Measurements from ENCODE around the gene PAPPA2. TPM values are rescaled to one million over a fixed set of nuclear protein-coding genes. Genes with fewer than 3 reads are reported as not detected.

PAPPA2 gene
- total RNA-seq, 4 donors from 2014 or later, result 0.07 to 0.97 (median 0.14) TPM

DNA sequence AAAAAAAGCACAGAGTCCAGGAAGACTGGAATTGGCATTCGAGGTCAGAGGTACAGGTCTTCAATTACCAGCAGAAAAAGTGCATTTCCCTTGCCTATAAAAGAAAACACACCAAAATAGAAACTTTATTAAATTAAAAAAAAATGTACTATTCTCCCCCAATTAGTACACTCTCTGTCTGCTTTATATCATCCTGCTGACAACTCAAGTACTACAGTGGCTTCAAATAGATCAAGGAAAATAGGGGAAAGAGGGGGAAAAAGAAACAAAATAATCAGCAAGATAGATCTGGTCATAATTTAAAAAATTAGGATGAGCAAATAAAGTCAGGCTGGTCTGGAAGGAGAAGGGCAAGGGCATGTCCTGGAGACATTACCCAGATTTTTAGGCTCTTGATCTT is 315.1 kb downstream of the PAPPA2 start:
- 22 to 42% methylated on average over 1 of the region's 1 CpG for WGBS, 2 donors
- no peak overlapping the region for H3K4me3 ChIP-seq (ENCODE audit: low read depth, poor library complexity, severe bottlenecking)
- intact Hi-C loops (cut with DNase I; ENCODE audit: low total_unique reads), result no loop called here
- no peak for TF ChIP-seq POLR2A (IDR thresholded peaks at IDR 0.05)
- TF ChIP-seq, protein P1, sequence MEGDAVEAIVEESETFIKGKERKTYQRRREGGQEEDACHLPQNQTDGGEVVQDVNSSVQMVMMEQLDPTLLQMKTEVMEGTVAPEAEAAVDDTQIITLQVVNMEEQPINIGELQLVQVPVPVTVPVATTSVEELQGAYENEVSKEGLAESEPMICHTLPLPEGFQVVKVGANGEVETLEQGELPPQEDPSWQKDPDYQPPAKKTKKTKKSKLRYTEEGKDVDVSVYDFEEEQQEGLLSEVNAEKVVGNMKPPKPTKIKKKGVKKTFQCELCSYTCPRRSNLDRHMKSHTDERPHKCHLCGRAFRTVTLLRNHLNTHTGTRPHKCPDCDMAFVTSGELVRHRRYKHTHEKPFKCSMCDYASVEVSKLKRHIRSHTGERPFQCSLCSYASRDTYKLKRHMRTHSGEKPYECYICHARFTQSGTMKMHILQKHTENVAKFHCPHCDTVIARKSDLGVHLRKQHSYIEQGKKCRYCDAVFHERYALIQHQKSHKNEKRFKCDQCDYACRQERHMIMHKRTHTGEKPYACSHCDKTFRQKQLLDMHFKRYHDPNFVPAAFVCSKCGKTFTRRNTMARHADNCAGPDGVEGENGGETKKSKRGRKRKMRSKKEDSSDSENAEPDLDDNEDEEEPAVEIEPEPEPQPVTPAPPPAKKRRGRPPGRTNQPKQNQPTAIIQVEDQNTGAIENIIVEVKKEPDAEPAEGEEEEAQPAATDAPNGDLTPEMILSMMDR (IDR thresholded peaks at IDR 0.05), result no peak
- no peak for DNase-seq (ENCODE audit: low spot score in 2 of 2)

DNA sequence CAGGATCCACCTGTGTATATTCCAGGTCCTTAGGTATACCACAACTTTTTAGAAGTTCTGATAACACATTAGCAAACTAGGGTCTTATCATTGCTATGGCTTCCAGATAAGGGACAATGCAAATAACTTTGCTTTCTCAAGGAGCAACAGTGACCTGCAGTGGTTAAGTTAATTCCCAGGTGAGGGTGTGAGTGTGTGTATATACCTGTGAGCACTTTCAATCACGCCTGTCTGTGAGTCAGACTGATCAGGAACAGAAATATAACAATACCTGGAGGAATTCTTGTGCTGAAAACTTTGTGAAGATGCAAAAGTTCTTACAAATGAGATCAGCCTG is 317.0 kb downstream of the PAPPA2 start:
- H3K4me3 ChIP-seq (ENCODE audit: low read depth, poor library complexity, severe bottlenecking), result no peak overlapping the region
- 59 to 83% methylated on average over 1 of the region's 1 CpG for WGBS, 2 donors
- no peak for TF ChIP-seq POLR2A (IDR thresholded peaks at IDR 0.05)
- TF ChIP-seq, protein P1 (IDR thresholded peaks at IDR 0.05), result no peak
- intact Hi-C loops (cut with DNase I; ENCODE audit: low total_unique reads), result no loop called here
- DNase-seq (ENCODE audit: low spot score in 2 of 2), result no peak

DNA sequence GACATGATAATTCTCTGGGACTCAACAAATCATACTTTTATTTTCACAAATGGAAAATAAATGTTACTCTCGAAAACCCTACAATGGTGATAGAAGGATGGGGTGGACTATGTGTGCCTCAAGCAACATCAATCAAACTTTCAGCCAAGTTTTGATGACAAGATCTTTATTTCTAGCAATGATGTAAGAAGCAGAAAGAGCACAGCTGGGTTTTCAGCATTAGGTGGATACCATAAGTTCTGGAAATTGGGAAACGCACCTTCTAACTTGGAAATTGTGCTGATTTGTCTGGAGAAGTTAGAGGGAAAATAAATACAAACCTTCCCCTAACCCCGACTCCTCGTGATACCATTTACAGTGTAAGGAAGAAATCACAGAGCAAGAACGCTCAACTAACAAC is 320.3 kb downstream of the PAPPA2 start:
- intact Hi-C loops (cut with DNase I; ENCODE audit: low total_unique reads), result no loop called here
- TF ChIP-seq, protein P1 (IDR thresholded peaks at IDR 0.05), result no peak
- no peak for TF ChIP-seq POLR2A (IDR thresholded peaks at IDR 0.05)
- H3K4me3 ChIP-seq (ENCODE audit: low read depth, poor library complexity, severe bottlenecking), result no peak overlapping the region
- DNase-seq (ENCODE audit: low spot score in 2 of 2), result no peak
- 67 to 75% methylated on average over 5 of the region's 5 CpGs for WGBS, 2 donors

DNA sequence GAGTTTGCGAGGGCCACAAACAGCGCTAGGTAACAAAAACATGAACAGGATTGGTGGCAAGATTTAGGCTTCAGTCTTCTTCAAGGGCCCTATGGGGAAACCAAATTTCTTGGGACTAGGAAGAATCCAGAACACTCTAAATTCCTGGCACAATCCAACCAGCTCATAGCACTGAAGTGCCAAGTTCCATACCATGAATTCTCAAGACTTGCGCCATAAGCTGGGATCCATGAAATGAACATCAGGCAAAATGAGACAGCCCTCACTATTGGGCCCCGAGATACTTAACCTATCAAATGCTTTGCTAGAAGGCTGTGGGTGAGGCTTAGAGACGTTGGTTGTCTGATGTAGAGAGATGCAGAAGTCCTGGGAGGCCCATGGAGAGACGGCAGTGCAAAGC is 322.1 kb downstream of the PAPPA2 start:
- TF ChIP-seq, protein P1 (IDR thresholded peaks at IDR 0.05), result no peak
- TF ChIP-seq POLR2A (IDR thresholded peaks at IDR 0.05), result no peak
- 83 to 93% methylated on average over 6 of the region's 6 CpGs for WGBS, 2 donors
- DNase-seq (ENCODE audit: low spot score in 2 of 2), result no peak
- H3K4me3 ChIP-seq (ENCODE audit: low read depth, poor library complexity, severe bottlenecking), result no peak overlapping the region
- intact Hi-C loops (cut with DNase I; ENCODE audit: low total_unique reads), result no loop called here

DNA sequence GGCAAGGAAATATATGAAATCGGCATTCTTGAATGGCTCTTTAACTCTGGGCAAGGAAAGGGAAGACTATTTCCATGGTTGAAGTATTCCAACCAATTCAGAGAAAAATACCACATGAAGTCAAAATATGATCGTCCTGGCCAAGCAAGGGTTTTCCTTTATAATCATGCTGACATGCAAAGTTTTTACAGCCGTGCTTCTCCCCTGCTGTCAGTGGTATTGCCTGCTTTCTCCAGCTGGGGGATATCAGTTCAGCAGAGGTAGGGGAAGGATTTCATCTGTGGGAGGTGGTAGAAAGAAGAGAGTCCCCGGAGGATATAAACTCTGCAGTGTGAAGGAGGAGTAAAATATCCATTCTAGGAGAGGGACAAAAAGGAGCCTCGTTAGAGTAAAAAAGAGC is 322.8 kb downstream of the PAPPA2 start:
- no peak for DNase-seq (ENCODE audit: low spot score in 2 of 2)
- no peak for TF ChIP-seq POLR2A (IDR thresholded peaks at IDR 0.05)
- TF ChIP-seq, protein P1 (IDR thresholded peaks at IDR 0.05), result no peak
- intact Hi-C loops (cut with DNase I; ENCODE audit: low total_unique reads), result no loop called here
- H3K4me3 ChIP-seq (ENCODE audit: low read depth, poor library complexity, severe bottlenecking), result no peak overlapping the region
- 20 to 23% methylated on average over 5 of the region's 5 CpGs for WGBS, 2 donors

DNA sequence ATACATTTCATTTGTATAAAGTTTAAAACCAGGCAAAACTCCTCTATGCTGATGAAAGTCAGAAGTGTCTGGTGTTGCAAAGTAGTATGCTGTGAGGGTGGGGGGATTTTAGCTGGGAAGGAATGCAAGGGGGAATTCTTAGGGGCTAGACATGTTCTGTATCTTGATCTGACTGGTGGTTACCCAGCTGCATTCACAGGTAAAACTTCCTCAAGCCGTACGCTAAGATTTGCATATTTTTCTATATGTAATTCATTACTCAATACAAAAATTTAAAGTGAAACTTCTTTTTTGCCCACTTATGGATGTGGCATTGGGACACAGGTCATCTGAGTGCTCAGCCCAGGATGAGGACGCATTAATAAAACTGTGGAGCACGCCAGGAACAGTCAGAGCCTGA is 323.3 kb downstream of the PAPPA2 start:
- no peak for TF ChIP-seq POLR2A (IDR thresholded peaks at IDR 0.05)
- TF ChIP-seq, protein P1 (IDR thresholded peaks at IDR 0.05), result no peak
- intact Hi-C loops (cut with DNase I; ENCODE audit: low total_unique reads), result no loop called here
- no peak overlapping the region for H3K4me3 ChIP-seq (ENCODE audit: low read depth, poor library complexity, severe bottlenecking)
- 16 to 37% methylated on average over 4 of the region's 4 CpGs for WGBS, 2 donors
- no peak for DNase-seq (ENCODE audit: low spot score in 2 of 2)

All from lower leg skin (tissue), 4 donors.